KMS-11 (cell line): ENCODE measurements around the gene SLC6A6.

Experiments
- H2AFZ ChIP-seq: fragments of 200-600 bp; sonication (generic); 2 replicates; pipeline ENCODE4 v1.6.1; 2016; ENCODE audit warnings: antibody characterized with exemption, mixed run types, low read depth
- H3K27ac ChIP-seq: fragments of 200-600 bp; sonication (generic); 2 replicates; pipeline ENCODE4 v1.6.1; 2016; ENCODE audit warnings: mild to moderate bottlenecking, mixed run types
- H3K27me3 ChIP-seq: fragments of 200-600 bp; sonication (generic); 2 replicates; pipeline ENCODE4 v1.6.1; 2017; ENCODE audit warnings: mild to moderate bottlenecking, low read depth, mixed run types, moderate library complexity; ENCODE audit not compliant: insufficient read depth
- H3K36me3 ChIP-seq: fragments of 200-600 bp; sonication (generic); 2 replicates; pipeline ENCODE4 v1.6.1; 2017; ENCODE audit warnings: mild to moderate bottlenecking, mixed run types; ENCODE audit not compliant: insufficient read depth
- H3K4me1 ChIP-seq: fragments of 200-600 bp; sonication (generic); 2 replicates; pipeline ENCODE4 v1.6.1; 2016; ENCODE audit warnings: mild to moderate bottlenecking, low read depth, mixed run types; ENCODE audit not compliant: poor library complexity, severe bottlenecking
- H3K4me2 ChIP-seq: fragments of 200-600 bp; sonication (generic); 2 replicates; pipeline ENCODE4 v1.7.0; 2016; ENCODE audit warnings: mild to moderate bottlenecking, mixed run types
- H3K4me3 ChIP-seq: fragments of 200-600 bp; sonication (generic); IDR thresholded peaks from 2 replicates; pipeline ENCODE4 v1.6.1; 2017; ENCODE audit warnings: low read depth, low read length, mixed read lengths; ENCODE audit not compliant: insufficient read depth
- H3K79me2 ChIP-seq: fragments of 200-600 bp; sonication (generic); 2 replicates; pipeline ENCODE4 v1.6.1; 2016; ENCODE audit warnings: low read depth, mixed run types; ENCODE audit not compliant: insufficient read depth
- H3K9ac ChIP-seq: fragments of 200-600 bp; sonication (generic); 2 replicates; pipeline ENCODE4 v1.6.1; 2016; ENCODE audit warnings: mild to moderate bottlenecking, mixed run types
- H4K20me1 ChIP-seq: fragments of 200-600 bp; sonication (generic); 2 replicates; pipeline ENCODE4 v1.6.1; 2016; ENCODE audit warnings: mild to moderate bottlenecking, mixed run types; ENCODE audit not compliant: insufficient read depth
- CTCF ChIP-seq: fragments of 200-600 bp; sonication (generic); conservative IDR thresholded peaks from 2 replicates; pipeline ENCODE4 v1.6.1; 2017; ENCODE audit warnings: low read depth, mild to moderate bottlenecking, antibody characterized with exemption, low read length, moderate library complexity, mixed read lengths

Gene SLC6A6

GRCh38 chr3:14519406-14519805 is 117.0 kb downstream of the SLC6A6 start:
- Histone ChIP-seq H3K4me1 (no peaks in the 10 kb centered on the region), H3K9ac (no peak overlapping the region), H3K4me2 (no peak overlapping the region), H2AFZ (no peak overlapping the region), H4K20me1 (no peaks in the 10 kb centered on the region), H3K36me3 (no peaks in the 10 kb centered on the region), H3K79me2 (no peaks in the 10 kb centered on the region), H3K4me3 (no peak overlapping the region), H3K27me3 (no peaks in the 10 kb centered on the region), H3K27ac (no peak overlapping the region)
- no peak for TF ChIP-seq CTCF

- Histone ChIP-seq H2AFZ (no peak overlapping the region), H3K9ac (no peak overlapping the region), H3K27ac (no peak overlapping the region), H3K4me1 (no peaks in the 10 kb centered on the region), H3K27me3 (no peaks in the 10 kb centered on the region), H3K36me3 (no peaks in the 10 kb centered on the region), H3K4me3 (no peak overlapping the region), H3K4me2 (no peak overlapping the region), H3K79me2 (no peaks in the 10 kb centered on the region), H4K20me1 (no peaks in the 10 kb centered on the region)
- no peak for TF ChIP-seq CTCF
Measured at GRCh38 chr3:14520149-14520548, 117.7 kb downstream of the SLC6A6 start.

- H3K9ac ChIP-seq: no peak overlapping the region
- no peak overlapping the region for H2AFZ ChIP-seq
- TF ChIP-seq CTCF: no peak
- no peaks in the 10 kb centered on the region for H3K36me3 ChIP-seq
- H3K27me3 ChIP-seq: no peaks in the 10 kb centered on the region
- no peaks in the 10 kb centered on the region for H4K20me1 ChIP-seq
- H3K4me1 ChIP-seq: no peaks in the 10 kb centered on the region
- H3K4me3 ChIP-seq: no peak overlapping the region
- no peak overlapping the region for H3K4me2 ChIP-seq
- H3K79me2 ChIP-seq: no peaks in the 10 kb centered on the region
- H3K27ac ChIP-seq: no peak overlapping the region
Measured at GRCh38 chr3:14520967-14521366, 118.6 kb downstream of the SLC6A6 start.

- no peak overlapping the region for H3K4me2 ChIP-seq
- no peak overlapping the region for H3K27ac ChIP-seq
- no peak overlapping the region for H3K9ac ChIP-seq
- no peak for TF ChIP-seq CTCF
- no peak overlapping the region for H3K4me3 ChIP-seq
- no peak overlapping the region for H2AFZ ChIP-seq
- H3K79me2 ChIP-seq: no peaks in the 10 kb centered on the region
- no peaks in the 10 kb centered on the region for H3K36me3 ChIP-seq
- no peaks in the 10 kb centered on the region for H3K4me1 ChIP-seq
- no peaks in the 10 kb centered on the region for H4K20me1 ChIP-seq
- no peaks in the 10 kb centered on the region for H3K27me3 ChIP-seq
Measured at GRCh38 chr3:14521611-14522010, 119.2 kb downstream of the SLC6A6 start.
